GM21737 (cell line): ENCODE data around the gene PEMT.

Experiments used
- ATAC-seq: cut with Tn5 transposase; IDR thresholded peaks from one replicate; pipeline ENCODE4 v1.9.1; 2021; ENCODE audit warnings: mild to moderate bottlenecking, moderate library complexity; ENCODE audit not compliant: unreplicated experiment

PEMT gene

GRCh38 chr17:17462048-17462824 lies 129.3 kb downstream of the PEMT start:
- ATAC-seq, result no peak

GRCh38 chr17:17460038-17460437 lies 131.5 kb downstream of the PEMT start:
- ATAC-seq, result no peak

DNA sequence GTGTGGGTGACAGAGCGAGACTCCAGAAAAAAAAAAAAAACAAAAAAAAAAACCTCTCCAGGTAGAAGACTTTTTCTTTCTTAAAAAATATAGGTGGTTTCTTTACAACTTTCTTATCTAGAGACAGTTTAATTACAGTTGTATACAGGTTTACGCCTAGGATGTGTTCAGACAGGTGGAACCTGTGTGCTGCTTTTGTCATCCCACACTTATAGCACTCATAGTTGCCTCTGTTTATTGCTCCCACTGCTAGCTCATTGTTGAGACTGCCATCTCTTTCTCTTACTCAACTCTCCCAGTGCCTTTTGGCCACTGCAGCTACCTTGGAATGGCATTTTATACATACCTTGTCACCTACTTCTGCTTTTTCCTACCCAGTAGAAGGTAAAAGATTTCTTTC lies 133.8 kb downstream of the PEMT start:
- ATAC-seq, result no peak

- no peak for ATAC-seq
These were observed 135.3 kb downstream of the PEMT start for GRCh38 chr17:17456251-17456650.
